Lung microvascular endothelial cell (primary cell): ENCODE measurements around the gene NT5M. TPM values are rescaled to one million over a fixed set of nuclear protein-coding genes. Genes with fewer than 3 reads are reported as not detected.

Experiments used
- DNase-seq, 2 donors: peaks; one replicate each; pipeline versions ENCODE4 v3.0.0 to v3.0.0-alpha.2; 2010; ENCODE audit warnings: low read depth in 2 of 2
- total RNA-seq: library from RNA; depleted of rRNA; stranded (reverse); fragments of >200 nt; gene quantifications from 2 replicates; pipeline ENCODE4 v1.2.1, GENCODE V29; 2014

The NT5M gene
- total RNA-seq, 1 donor from 2014 or later: 1.8 TPM

DNA sequence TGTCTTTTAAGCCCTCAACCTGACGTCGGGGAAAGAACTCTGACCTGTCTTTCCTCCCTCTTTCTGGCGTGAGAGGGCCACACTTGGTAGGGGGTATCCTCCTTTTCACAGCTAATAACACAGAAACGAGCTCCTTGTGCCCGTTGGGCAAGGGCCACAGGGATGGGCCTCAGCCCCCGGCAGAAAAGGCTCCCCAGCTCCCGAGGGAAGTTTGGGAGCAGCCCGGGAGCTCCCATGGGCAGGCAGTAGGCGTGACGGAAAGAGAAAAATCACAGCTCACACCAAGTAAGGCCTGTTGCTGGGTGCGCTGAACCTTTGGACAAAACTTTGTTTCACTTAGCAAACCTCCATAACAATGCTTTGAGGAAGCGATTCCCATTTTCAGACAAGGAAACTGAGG is 90.8 kb downstream of the NT5M start:
- no peak for DNase-seq

DNA sequence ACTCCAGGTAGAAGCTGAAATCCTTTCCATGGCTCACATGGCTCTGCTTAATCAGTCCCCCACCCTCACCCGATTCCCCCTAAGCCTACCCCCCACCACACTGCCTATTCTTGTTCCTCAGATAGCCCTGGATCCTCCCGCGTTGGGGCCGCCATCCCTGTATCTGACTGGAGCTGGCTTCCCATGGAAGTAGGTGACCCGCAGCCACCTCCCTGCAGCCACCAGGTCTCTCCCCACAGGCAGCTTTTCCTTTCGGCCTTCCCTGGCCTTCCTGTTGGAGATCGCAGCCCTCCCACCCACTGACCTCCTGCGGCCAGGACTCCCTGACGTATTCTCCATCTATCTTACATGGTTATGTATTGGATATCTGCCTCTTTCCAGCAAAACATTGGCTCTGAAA is 91.3 kb downstream of the NT5M start:
- DNase-seq: no peak

DNA sequence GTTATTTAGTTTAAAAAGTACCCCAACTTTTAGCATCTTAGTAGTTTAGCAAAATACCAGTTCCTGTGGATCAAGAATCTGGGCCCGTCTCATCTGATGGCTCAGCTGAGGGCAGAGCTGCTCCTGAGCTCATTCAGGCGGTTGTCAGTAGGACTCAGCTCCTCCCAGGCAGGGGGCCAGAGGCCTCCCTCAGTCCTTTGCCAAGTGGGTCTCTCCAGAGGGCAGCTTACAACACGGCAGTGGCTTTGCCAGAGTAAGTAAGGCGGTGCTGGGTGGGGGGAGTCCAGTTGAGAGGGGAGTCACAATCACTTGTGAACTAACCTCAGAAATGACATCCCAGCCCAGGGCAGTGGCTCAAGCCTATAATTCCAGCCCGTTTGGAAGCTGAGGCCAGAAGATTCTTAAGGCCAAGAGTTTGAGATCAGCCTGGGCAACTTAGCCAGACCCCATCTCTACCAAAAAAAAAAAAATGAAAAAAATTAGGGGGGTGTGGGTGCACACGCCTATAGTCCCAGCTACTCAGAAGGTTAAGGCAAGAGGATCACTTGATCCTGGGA is 92.2 kb downstream of the NT5M start:
- DNase-seq: no peak

DNA sequence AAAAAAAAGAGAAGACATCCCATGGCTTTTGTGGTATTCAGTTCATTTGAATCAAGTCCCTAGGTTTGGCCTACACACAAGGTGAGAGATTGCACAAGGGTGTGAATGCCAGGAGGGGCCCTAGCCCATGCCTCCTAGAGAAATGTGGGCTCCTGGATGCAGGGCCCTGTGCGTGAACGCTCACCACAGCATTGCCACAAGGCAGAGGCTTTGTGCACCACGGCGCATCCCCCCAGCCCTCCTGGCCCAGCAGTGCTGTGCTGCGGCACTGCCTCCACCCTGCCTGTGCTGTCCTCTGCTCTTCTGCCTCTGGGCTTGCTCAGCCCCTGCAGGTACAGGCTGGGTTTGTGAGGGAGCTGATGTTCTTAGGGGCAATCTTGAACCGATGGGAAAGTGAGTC is 92.7 kb downstream of the NT5M start:
- DNase-seq: no peak

Other genes with a start within 250 kb of the NT5M start
- 1.3 and 2.8 TPM in 2 replicates for gene PLD6, start 97.0 kb upstream of the NT5M start, total RNA-seq
- gene FLCN, start 66.2 kb upstream of the NT5M start, total RNA-seq: 33.8 and 64.7 TPM in 2 replicates
- 54.0 and 69.3 TPM in 2 replicates for gene COPS3, start 22.1 kb upstream of the NT5M start, total RNA-seq
- 6.8 and 8.3 TPM in 2 replicates for gene MED9, start 173.6 kb downstream of the NT5M start, total RNA-seq
- gene RASD1, start 193.0 kb downstream of the NT5M start, total RNA-seq: 2.6 and 3.8 TPM in 2 replicates